ENCODE results near the gene NUP214. TPM values are rescaled to one million over a fixed set of nuclear protein-coding genes. Genes with fewer than 3 reads are reported as not detected.
"Not testable (repeated sequence)": the region's sequence is repeated elsewhere in the genome, so short reads cannot be mapped to it uniquely, and the experiment has no call there.

The NUP214 gene
- polyA plus RNA-seq, 1 donor from 2014 or later, result 23.0 TPM

DNA sequence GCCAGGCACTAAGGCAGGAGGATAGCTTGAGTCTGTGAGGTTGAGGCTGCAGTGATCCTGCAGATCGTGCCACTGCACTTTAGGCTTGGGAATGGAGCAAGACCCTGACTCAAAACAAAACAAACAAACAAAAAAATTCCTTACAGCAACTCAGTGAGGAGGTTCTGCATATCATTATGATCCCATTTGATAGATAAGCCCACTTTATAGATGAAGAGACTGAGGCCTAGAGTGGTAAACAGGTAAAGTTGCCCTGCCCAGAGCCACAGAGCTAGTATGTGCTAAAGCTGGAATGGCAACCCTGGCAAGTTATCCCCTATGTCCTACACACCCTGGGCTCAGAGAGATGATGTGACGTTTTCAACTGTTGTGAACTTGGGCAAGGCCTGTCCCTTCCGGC is 21.9 kb upstream of the NUP214 start:
- Mint-ChIP-seq H3K4me3 (no peak overlapping the region), H3K9me3 (no peaks in the 10 kb centered on the region), H3K4me1 (peaks cover 0 to 2% (median 2%) of the 10 kb centered on the region in 3 donors), H3K27me3 (peaks cover 14% of the 10 kb centered on the region), H3K27ac (no peak overlapping the region), H3K36me3 (no peaks in the 10 kb centered on the region)

DNA sequence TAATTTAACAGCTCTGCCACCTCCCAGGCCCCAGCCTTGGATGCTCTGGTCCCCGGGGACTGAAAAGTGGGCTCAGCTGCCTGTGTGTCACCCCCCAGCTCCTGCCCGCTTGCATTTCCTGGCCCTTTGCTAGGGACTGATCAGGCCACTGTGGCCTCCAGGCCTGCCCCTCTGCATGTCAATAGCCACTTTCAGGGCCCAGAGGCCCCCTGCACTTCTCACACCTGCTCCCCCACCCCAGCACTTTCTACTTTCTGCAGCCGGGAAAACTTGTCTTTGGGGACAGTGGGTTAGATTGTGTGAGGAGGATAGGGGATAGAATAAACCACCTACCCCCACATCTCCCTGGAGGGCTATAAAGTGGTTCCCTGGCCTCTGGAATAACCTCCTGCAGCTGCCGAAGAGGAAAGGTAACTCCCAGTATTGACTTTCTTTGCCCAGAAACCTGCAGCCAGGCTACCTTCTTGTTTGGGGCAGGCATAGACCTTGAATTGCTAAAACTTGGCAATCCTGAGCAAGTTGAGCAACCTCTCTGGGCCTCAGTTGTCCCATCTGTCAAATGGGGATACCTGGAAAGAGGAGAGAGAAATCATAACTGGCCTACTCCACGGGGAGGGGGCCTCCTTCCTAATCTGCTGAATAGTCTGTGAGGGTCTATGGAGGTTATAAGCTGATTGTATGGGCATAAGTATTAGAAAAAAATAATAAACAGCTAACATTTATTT is 21.2 kb upstream of the NUP214 start:
- H3K27ac Mint-ChIP-seq, result no peak overlapping the region
- no peak overlapping the region for H3K4me3 Mint-ChIP-seq
- peaks cover 15% of the 10 kb centered on the region for H3K27me3 Mint-ChIP-seq
- no peaks in the 10 kb centered on the region for H3K9me3 Mint-ChIP-seq
- H3K36me3 Mint-ChIP-seq, result no peaks in the 10 kb centered on the region
- H3K4me1 Mint-ChIP-seq, result peaks cover 0 to 2% (median under 1%) of the 10 kb centered on the region in 3 donors

- Mint-ChIP-seq H3K36me3 (no peaks in the 10 kb centered on the region), H3K27ac (no peak overlapping the region), H3K4me1 (peaks cover 0 to 2% (median 0%) of the 10 kb centered on the region in 3 donors), H3K4me3 (no peak overlapping the region), H3K9me3 (no peaks in the 10 kb centered on the region), H3K27me3 (peaks cover 18% of the 10 kb centered on the region)
Observed at GRCh38 chr9:131105952-131106351, 19.4 kb upstream of the NUP214 start.

DNA sequence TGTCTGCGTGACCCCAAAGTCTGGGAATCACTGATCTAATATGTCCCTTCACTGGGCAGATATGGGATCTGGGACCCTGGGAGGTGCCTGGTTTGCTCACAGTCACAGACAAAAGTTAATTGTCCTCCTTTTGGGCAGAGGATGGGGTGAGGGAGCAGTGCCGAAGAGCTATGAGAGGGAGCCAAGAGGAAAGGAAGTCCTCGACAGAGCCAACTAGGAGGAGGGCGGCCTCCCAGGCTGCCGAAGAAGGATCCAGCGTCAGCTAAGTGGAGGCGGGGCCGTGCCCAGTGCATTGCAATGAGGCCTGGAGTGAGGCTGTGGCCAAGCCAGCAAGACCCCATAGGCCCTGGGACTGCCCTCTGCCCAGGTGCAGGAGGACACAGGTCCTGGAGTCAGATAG is 17.6 kb upstream of the NUP214 start:
- Mint-ChIP-seq H3K9me3 (no peaks in the 10 kb centered on the region), H3K4me3 (no peak overlapping the region), H3K27ac (no peak overlapping the region), H3K4me1 (no peaks in the 10 kb centered on the region), H3K27me3 (peaks cover 21% of the 10 kb centered on the region), H3K36me3 (no peaks in the 10 kb centered on the region)

DNA sequence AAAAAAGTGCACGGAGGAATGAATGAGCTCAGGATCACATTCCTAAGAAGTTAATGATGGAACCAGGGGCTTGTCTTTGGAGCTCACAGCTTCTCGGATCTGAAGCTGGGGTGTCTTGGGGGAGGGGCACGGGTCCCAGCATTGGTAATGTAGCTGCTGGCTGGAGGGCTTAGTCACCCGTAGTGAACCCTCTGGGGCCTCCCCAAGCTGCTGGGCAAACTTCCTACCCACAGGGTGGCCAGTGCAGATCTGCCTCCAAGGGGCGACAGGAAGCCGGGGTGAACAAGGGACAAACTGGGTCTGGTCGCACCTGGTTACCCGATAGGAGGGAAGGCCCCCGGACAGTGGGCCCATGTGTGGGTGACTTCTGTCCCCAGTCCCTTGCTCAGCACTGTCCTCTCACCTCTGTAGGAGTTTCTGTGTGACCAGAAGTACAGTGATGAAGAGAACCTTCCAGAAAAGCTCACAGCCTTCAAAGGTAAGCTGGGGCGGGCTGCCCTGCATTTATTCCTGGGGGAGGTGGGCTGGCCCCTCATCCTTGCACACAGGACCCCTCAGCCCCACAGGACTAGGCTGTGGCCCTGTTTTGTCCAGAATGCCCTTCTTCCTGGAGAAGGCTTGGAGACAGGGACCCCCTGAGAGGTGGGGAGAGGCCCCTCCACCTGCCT is 14.1 kb upstream of the NUP214 start:
- Mint-ChIP-seq H3K27me3 (peaks cover 14% of the 10 kb centered on the region), H3K27ac (no peak overlapping the region), H3K4me3 (no peak overlapping the region), H3K4me1 (no peaks in the 10 kb centered on the region), H3K36me3 (no peaks in the 10 kb centered on the region), H3K9me3 (no peaks in the 10 kb centered on the region)

GRCh38 chr9:131111854-131112311 is 13.5 kb upstream of the NUP214 start:
- Mint-ChIP-seq H3K9me3 (no peaks in the 10 kb centered on the region), H3K4me1 (no peaks in the 10 kb centered on the region), H3K27me3 (peaks cover 13% of the 10 kb centered on the region), H3K36me3 (no peaks in the 10 kb centered on the region), H3K27ac (no peak overlapping the region), H3K4me3 (no peak overlapping the region)

GRCh38 chr9:131112374-131113154 is 12.8 kb upstream of the NUP214 start:
- Mint-ChIP-seq H3K36me3 (no peaks in the 10 kb centered on the region), H3K27ac (no peak overlapping the region), H3K4me1 (no peaks in the 10 kb centered on the region), H3K27me3 (peaks cover 10% of the 10 kb centered on the region), H3K9me3 (no peaks in the 10 kb centered on the region), H3K4me3 (no peak overlapping the region)

DNA sequence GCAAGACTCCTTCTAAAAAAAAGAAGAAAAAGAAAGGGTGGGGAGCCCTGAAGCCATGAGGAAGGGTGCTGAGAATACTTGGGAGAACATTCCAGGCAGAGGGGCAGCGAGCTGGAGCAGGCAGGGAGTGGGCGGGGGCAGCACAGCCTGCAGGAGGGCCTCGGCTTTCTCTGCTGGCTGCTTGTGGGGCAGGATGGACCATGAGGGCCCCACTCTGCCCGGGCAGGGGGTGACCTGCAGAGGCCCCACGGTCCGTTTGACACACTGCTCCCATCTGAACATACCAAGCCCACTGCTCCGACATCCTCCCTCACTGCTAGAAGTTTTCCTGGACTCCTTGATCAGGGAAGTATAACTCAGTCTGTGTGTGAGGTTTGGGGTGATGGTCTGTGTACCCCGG is 11.7 kb upstream of the NUP214 start:
- Mint-ChIP-seq H3K4me3 (peak overlapping the region in 1 of 4 donors; percentile 65), H3K27ac (no peak overlapping the region), H3K36me3 (no peaks in the 10 kb centered on the region), H3K4me1 (peaks cover 0 to 2% (median 0%) of the 10 kb centered on the region in 3 donors), H3K9me3 (peaks cover 0 to 1% (median 0%) of the 10 kb centered on the region in 3 donors), H3K27me3 (peaks cover 17% of the 10 kb centered on the region)

DNA sequence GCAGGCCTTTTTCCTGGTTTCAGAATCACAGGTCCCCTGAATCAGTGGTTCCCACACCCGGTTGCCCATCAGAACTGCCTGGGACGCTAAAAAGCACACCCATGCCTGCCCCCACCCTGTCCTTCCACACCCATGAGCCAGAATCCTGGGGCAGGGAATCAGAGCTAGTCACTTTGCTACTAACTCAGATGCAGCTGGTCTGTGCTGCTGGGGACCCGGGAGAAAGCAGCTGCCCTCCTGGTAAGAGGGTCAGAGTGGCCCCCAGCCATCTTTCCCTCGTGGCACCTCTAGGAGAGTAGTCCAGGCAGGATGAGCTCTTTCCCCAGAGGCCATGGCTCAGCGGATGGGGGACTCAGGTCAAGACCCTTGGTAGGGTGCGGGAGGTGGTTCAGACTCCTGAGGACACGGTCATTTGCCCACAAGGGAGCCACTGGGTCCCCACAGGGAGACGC is 11.3 kb upstream of the NUP214 start:
- Mint-ChIP-seq H3K27me3 (peaks cover 18% of the 10 kb centered on the region), H3K36me3 (no peaks in the 10 kb centered on the region)

DNA sequence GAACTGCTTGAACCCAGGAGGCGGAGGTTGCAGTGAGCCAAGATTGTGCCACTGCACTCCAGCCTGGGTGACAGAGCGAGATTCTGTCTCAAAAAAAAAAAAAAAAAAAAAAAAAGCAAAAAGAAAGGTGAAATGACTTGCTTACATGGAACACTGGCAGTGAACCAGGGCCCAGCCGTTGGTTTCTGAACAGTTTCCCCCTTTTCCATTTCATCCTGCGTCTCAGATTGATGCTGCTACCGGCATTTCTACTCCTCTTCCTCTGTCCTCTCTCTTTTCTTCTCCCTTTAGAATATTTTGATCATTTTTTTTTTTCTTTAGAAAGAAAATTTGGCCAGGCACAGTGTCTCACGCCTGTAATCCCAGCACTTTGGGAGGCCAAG is 10.0 kb upstream of the NUP214 start:
- not testable (repeated sequence) for H3K36me3 Mint-ChIP-seq, H3K9me3 Mint-ChIP-seq, H3K4me3 Mint-ChIP-seq, H3K4me1 Mint-ChIP-seq, H3K27ac Mint-ChIP-seq
- peaks cover 16% of the 10 kb centered on the region for H3K27me3 Mint-ChIP-seq

More for the DNA sequence above, 11.3 kb upstream of the NUP214 start:
- peaks cover 0 to 1% (median 0%) of the 10 kb centered on the region in 3 donors for H3K9me3 Mint-ChIP-seq
- no peak overlapping the region for H3K4me3 Mint-ChIP-seq
- H3K27ac Mint-ChIP-seq, result no peak overlapping the region
- peaks cover 0 to 2% (median 0%) of the 10 kb centered on the region in 3 donors for H3K4me1 Mint-ChIP-seq

- Mint-ChIP-seq H3K4me3 (no peak overlapping the region), H3K36me3 (no peaks in the 10 kb centered on the region), H3K4me1 (peaks cover 0 to 2% (median 0%) of the 10 kb centered on the region in 3 donors), H3K27ac (no peak overlapping the region), H3K9me3 (peaks cover 0 to 1% (median 0%) of the 10 kb centered on the region in 3 donors), H3K27me3 (peaks cover 17% of the 10 kb centered on the region)
Observed at GRCh38 chr9:131116281-131117120, 8.9 kb upstream of the NUP214 start.

DNA sequence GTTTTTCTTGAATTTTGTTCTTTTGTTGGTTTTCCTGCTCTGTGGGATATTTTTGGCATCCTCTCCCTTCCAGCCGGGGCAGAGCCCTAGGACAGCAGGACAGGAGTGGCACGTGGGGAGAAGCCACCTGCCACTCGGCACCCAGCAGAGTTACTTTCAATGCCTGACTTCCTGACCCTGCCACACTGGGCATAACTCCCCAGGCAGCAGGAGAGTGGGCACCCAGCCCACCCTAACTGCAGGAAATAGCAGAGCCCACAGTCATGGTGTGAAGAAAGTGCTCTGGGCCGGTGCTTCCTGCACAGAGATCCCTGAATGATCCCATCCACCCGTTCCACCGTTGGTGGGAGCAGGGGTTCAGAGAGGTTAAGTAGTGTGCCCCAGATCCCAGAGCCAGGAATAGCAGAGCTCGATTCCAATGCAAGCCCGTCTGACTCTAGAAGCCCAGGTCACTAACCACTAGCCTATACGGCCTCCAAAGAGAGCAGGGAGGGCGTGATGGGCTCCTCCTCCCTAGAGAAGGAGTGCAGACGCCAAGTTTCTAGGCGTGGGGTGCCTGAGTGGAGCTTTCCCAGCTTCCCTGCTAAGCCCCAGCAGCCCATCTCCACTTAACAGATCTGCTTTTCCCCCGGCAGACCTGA is 8.1 kb upstream of the NUP214 start:
- no peak overlapping the region for H3K4me3 Mint-ChIP-seq
- H3K27ac Mint-ChIP-seq, result no peak overlapping the region
- H3K36me3 Mint-ChIP-seq, result no peaks in the 10 kb centered on the region
- peaks cover 17% of the 10 kb centered on the region for H3K27me3 Mint-ChIP-seq
- peaks cover 0 to 1% (median 0%) of the 10 kb centered on the region in 3 donors for H3K9me3 Mint-ChIP-seq
- peaks cover 0 to 2% (median 0%) of the 10 kb centered on the region in 3 donors for H3K4me1 Mint-ChIP-seq

- no peaks in the 10 kb centered on the region for H3K36me3 Mint-ChIP-seq
- H3K27me3 Mint-ChIP-seq, result peaks cover 13% of the 10 kb centered on the region
- H3K9me3 Mint-ChIP-seq, result peaks cover 0 to 1% (median 0%) of the 10 kb centered on the region in 3 donors
- no peak overlapping the region for H3K27ac Mint-ChIP-seq
- peaks cover 0 to 2% (median 0%) of the 10 kb centered on the region in 3 donors for H3K4me1 Mint-ChIP-seq
- no peak overlapping the region for H3K4me3 Mint-ChIP-seq
Observed at GRCh38 chr9:131117762-131118145, 7.6 kb upstream of the NUP214 start.

GRCh38 chr9:131119600-131119999 is 5.8 kb upstream of the NUP214 start:
- no peak overlapping the region for H3K27ac Mint-ChIP-seq
- H3K36me3 Mint-ChIP-seq, result no peaks in the 10 kb centered on the region
- no peak overlapping the region for H3K4me3 Mint-ChIP-seq
- H3K27me3 Mint-ChIP-seq, result peaks cover 12% of the 10 kb centered on the region
- H3K9me3 Mint-ChIP-seq, result peaks cover 0 to 1% (median 0%) of the 10 kb centered on the region in 3 donors
- H3K4me1 Mint-ChIP-seq, result peaks cover 0 to 2% (median 0%) of the 10 kb centered on the region in 3 donors
